Measurements from ENCODE around the gene NDUFS8. TPM values are rescaled to one million over a fixed set of nuclear protein-coding genes. Genes with fewer than 3 reads are reported as not detected.

The NDUFS8 gene
- polyA plus RNA-seq, 4 donors: 58.9 to 120 (median 74.8) TPM

GRCh38 chr11:68035266-68035876 is 4.9 kb downstream of the NDUFS8 start:
- no peak for DNase-seq (ENCODE audit: low read depth in 4 of 4, low spot score in 3 of 4)

DNA sequence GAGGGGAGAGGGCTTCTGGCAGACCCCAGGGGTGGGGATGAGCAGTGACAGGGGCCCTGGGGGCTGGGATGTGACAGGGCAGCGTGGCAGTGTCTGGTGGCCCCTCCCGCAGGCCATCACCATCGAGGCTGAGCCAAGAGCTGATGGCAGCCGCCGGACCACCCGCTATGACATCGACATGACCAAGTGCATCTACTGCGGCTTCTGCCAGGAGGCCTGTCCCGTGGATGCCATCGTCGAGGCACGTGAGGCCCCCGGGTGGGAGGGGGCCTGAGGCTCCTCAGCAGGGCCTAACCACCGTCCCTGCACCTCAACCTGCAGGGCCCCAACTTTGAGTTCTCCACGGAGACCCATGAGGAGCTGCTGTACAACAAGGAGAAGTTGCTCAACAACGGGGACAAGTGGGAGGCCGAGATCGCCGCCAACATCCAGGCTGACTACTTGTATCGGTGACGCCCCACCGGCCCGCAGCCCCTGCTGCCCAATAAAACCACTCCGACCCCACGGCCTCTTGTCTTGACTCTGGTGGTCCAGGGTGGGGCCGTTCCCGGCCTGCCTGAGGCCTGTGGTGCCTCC is 5.7 kb downstream of the NDUFS8 start:
- no peak for DNase-seq (ENCODE audit: low read depth in 4 of 4, low spot score in 3 of 4)

- DNase-seq (ENCODE audit: low read depth in 4 of 4, low spot score in 3 of 4): no peak
Observed at GRCh38 chr11:68036717-68037239, 6.3 kb downstream of the NDUFS8 start.

GRCh38 chr11:68037411-68038225 is 7.1 kb downstream of the NDUFS8 start:
- DNase-seq (ENCODE audit: low read depth in 4 of 4, low spot score in 3 of 4): no peak

DNA sequence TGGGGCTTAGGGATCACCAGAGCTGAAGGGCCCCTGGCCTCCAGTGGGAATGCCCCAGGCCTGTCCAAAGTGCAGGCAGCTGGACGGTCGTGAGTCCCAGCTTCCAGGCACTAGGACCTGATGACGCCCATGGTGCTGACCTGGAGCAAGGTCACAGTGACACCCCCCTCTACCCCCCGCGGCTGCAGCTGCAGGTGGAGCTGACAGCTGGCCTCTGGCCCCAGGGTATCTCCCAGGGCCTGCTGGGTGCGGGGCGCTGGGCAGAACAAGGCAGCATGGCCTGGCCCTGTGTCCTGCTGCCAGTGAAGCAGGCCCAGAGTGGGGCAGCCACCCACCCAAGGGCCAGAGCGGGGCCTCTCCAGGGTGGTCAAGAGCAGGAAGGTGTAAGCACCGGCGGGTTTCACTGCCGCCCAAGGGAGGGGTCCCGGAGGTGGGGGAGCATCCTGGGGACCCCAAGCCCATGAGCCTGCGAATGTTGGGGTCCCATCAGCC is 7.8 kb downstream of the NDUFS8 start:
- no peak for DNase-seq (ENCODE audit: low read depth in 4 of 4, low spot score in 3 of 4)

GRCh38 chr11:68038718-68039525 is 8.4 kb downstream of the NDUFS8 start, which contains the start of gene TCIRG1:
TSS of gene TCIRG1 (plus strand) at chr11:68039025. CDS start at chr11:68041272, 2,247 bp downstream.
- DNase-seq (ENCODE audit: low read depth in 4 of 4, low spot score in 3 of 4): peak in 1 of 4 donors; percentile 51

DNA sequence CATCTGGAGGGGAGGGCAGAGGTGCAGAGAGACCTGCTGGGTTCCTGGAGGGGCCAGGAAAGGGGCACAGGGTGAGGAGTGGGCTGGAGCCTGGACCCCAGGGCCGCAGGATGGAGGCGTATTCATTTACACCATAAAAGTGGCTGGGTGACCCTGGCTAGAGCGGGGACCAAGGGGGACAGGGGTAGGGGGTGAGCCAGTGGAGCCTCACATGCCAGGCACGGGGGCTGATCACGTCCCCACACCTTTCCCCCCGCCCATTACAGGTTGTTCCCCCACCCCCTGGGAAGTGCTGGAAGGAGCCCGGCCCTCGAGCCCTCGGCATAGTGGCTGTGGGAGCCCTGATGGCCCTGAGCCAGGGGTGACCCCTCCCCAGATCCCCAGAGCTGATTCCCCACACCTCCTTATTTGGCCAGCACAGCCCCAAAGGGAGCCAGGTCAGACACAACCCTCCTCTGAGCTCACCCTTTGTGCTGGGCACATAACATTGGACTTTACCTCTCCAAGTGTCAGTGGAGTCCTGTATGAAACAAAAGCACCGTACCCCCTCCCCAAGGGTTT is 9.1 kb downstream of the NDUFS8 start:
- DNase-seq (ENCODE audit: low read depth in 4 of 4, low spot score in 3 of 4): no peak

DNA sequence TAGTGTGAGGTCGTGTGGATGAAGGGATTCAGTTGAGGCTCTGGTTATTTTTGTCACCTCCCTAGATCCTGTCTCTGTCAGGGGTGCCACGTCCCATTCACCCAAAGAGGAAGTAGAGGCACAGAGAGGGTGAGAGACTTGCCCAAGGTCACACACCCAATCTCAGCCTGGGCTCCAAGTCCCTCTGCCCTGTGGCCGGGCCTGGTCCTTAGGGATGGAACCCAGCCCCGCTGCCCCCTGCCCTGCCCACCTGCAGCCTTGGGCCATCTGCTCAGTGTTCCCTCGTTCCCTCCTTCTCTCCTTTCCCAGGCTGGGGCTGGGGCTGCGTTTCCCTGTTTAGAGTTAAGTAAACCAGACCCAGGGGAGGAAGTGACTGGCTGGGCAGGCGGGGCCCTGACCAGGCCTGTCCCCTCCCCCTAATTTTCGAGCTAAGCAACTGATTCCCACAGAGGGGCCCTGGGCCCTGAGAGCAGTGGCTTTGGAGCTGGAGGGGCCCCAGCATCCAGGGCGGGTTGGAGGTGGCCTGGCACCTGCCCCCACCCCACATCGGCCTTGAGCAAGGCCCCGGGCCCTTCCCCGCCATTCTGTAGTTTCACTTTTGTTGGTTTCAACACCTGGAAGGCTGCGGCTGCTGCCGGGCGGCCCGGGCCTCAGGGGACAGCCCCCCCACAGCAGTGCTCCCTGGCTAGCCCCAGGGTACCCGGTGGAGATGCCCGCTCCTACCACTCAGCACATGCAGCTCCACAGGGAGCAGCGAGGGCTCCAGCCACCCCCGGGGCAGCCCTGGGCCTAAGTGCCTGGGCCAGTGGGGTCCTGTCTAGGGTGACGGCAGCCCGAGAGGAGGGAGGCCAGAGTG is 9.8 kb downstream of the NDUFS8 start:
- DNase-seq (ENCODE audit: low read depth in 4 of 4, low spot score in 3 of 4): no peak

DNA sequence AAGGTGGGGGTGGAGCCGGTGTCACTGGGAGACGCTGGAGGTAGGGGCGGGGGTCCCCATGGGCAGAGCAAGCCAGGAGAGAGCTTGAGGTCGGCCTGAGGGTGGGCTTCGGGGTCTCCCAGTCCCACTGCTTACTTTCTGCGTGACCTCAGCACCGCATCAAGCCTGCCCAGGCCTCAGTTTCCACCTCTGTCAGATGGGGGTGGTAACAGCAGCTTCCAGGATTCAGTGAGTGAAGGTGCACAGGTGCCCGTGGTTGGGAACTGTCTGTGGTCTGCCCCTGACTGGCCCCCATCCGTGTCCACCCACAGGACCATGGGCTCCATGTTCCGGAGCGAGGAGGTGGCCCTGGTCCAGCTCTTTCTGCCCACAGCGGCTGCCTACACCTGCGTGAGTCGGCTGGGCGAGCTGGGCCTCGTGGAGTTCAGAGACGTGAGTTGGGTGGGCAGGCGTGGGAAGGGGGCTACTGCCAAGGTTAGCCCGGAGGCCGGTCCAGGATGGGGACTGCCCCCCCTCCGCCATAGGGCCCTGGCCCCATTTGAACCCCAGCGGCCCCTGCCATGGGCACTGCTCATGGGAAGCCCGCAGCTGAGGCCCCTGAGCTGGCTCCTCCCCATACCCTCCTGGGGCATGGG is 10.6 kb downstream of the NDUFS8 start:
- DNase-seq (ENCODE audit: low read depth in 4 of 4, low spot score in 3 of 4): no peak

GRCh38 chr11:68041617-68042218 is 11.2 kb downstream of the NDUFS8 start:
- DNase-seq (ENCODE audit: low read depth in 4 of 4, low spot score in 3 of 4): no peak

DNA sequence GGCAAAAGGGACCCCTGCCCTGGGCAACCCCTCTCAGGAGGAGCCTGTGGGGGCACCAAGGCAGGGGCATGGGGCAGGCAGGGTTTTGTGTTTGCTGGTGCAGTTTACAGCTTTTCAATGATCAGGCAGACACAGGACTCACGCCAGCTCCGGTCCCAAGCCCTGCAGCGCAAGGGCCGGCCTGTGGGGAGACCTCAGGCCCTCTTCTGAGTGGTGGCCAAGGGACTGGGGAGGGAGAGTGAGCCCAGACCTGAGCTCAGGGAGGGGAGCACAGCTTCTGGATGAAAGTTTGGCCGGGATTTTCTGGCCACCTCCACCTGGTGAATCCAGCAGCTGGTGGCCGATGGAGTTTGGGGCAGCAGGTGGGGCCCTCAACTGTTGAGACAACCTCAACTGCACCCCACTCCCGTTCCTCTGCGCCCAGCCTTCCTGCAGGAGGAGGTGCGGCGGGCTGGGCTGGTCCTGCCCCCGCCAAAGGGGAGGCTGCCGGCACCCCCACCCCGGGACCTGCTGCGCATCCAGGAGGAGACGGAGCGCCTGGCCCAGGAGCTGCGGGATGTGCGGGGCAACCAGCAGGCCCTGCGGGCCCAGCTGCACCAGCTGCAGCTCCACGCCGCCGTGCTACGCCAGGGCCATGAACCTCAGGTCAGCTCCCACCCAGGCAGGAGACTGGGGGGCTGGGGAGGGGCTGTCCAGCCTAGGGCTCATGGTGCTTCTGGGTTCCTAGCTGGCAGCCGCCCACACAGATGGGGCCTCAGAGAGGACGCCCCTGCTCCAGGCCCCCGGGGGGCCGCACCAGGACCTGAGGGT is 11.9 kb downstream of the NDUFS8 start:
- no peak for DNase-seq (ENCODE audit: low read depth in 4 of 4, low spot score in 3 of 4)

GRCh38 chr11:68043029-68043348 is 12.5 kb downstream of the NDUFS8 start:
- DNase-seq (ENCODE audit: low read depth in 4 of 4, low spot score in 3 of 4): no peak

DNA sequence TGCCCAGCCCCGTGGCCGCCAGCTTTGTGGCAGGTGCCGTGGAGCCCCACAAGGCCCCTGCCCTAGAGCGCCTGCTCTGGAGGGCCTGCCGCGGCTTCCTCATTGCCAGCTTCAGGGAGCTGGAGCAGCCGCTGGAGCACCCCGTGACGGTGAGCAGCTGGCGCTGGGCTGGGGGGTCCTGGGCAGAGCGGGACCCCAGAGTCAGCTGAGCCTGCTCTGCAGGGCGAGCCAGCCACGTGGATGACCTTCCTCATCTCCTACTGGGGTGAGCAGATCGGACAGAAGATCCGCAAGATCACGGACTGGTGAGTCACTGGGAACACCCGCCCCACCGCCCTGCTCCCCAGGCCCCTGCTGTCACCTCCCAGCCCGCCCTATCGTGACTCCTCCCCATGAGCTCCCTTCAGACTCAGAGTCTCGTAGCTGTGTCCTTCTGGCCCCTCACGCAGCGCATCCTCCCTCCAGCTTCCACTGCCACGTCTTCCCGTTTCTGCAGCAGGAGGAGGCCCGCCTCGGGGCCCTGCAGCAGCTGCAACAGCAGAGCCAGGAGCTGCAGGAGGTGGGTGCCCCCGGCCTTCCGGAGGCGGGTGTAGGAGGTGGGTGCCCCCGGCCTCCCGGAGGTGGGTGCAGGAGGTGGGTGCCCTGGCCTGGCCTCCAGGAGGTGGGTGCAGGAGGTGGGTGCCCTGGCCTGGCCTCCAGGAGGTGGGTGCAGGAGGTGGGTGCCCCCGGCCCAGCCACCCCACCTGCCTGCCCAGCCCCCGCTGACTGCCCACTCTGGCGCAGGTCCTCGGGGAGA is 13.1 kb downstream of the NDUFS8 start:
- DNase-seq (ENCODE audit: low read depth in 4 of 4, low spot score in 3 of 4): no peak

DNA sequence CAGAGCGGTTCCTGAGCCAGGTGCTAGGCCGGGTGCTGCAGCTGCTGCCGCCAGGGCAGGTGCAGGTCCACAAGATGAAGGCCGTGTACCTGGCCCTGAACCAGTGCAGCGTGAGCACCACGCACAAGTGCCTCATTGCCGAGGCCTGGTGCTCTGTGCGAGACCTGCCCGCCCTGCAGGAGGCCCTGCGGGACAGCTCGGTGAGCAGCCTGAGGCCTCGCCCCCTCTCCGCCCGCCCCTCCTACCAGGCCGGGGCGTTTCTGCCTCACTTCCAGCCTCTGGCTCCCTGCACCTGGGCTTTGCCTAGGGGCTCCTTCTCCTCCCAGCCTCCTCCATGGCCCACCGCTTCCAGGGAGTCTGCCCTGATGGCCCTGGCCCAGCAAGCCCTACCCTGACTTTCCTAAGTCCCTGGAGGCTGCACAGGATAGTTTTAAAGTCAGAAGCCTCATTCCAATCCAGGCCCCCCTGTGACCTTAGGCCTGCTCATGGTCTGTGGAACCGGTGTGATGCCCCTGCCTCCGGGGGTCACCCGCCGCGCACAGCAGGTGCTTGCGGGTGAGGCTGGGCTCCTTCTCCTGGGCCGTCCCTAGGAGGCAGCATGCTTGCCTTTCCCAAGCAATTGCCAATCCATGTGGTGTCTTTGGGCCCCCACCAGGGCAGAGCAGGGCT is 13.8 kb downstream of the NDUFS8 start:
- no peak for DNase-seq (ENCODE audit: low read depth in 4 of 4, low spot score in 3 of 4)

- DNase-seq (ENCODE audit: low read depth in 4 of 4, low spot score in 3 of 4): no peak
Observed at GRCh38 chr11:68044898-68045351, 14.4 kb downstream of the NDUFS8 start.

Measured in left renal pelvis (tissue), 4 donors.